HG02885 (cell line): ENCODE data around the gene RREB1.

ENCODE experiments used
- ATAC-seq: cut with Tn5 transposase; IDR thresholded peaks from one replicate; pipeline ENCODE4 v1.9.1; 2021; ENCODE audit warnings: mild to moderate bottlenecking; ENCODE audit not compliant: unreplicated experiment, poor library complexity

RREB1 gene

DNA sequence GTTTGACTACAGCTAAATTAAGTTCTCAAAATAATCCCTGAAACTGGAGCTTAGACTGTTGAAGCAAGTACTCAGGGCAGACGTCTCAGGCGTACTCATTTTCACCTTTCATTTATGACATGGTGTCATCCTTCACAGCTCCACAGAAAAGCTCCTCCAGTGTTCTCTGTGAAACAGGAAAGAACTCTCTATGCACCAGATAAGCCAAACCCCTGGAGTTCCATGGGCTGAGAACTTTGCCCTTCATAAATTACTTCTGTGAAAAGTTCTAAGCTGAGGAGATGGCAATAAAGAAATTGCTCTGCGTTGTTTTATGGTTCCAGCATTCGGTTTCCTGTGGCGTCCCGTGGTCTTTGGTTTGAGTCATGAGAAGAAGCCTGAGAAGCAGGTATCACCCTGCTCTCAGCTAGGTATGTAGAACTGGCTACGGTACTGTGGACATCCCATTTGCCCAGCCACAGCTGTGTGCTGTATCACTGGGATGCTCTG, 20.2 kb upstream of the RREB1 start:
- ATAC-seq, result peak; percentile 60

DNA sequence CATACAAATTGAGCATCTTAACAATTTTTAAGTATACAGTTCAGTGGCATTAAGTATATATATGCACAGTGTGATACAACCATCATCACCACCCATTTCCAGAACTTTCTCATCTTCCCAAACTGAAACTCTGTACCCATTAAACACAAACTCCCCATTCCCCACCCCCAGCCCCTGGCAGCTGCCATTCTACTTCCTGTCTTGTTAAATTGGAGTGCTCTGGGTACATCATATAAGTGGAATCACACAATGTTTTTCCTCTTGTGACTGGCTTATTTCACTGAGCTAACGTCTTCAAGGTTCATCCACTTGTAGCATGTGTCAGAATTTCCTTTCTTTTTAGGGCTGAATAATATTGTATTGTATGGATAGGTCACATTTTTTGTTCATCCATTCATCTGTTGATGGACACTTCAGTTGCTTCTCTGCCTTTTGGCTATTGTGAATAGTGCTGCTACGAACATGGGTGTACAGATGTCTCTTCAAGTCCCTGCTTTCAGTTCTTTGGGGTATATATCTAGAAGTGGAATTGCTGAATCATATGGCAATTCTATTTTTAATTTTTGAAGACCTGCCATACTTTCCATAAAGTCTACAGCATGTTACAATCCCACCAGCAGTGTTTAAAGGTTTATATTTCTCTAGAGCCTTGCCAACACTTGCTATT, 19.6 kb upstream of the RREB1 start:
- ATAC-seq, result no peak

DNA sequence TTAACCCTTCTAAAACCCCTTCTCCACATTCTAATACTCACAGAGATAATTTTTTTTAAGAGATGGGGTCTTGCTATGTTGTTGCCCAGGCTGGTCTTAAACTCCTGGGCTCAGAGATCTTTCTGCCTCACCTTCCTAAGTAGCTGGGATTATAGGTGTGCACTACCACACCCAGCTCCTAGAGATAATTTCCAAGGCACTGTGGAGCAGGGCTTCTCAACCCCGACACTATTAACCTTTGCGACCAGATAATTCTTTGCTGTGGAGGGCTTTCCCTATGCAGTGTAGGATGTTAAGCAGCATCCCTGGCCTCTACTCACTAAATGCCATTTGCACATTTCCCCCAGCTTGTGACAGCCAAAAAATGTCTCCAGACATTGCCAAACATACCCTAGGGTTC, 8.8 kb upstream of the RREB1 start:
- ATAC-seq, result no peak

DNA sequence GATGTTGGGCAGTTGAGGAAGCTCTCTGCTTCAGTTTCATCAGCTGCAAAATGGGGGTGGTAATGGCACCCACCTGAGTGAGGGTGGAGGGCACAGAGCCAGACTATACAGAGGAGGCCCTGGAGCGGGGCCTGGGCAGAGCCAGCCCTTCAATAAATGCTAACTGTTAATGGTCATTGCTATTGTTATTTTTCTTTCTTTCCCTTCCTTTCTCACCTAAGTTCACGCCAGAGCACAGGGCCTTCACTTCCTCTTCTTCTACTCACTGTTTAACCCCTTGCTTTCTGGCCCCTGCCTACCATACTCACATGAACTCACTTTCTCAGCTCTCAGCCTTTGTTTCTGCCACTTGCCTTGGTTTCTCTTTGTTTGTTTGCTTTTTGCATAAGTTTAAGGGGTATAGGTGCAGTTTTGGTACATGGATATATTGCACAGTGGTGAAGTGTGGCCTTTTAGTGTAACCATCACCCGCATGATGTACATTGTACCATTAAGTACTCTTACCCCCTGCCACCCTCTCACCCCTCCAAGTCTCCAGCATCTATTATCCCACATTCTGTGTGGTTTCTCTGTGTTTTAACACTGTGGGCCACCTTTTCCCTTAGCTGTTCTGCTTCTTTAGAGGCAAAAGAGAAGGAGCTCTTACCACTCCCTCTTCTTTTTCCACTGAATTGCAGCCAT, 7.5 kb upstream of the RREB1 start:
- ATAC-seq, result no peak

DNA sequence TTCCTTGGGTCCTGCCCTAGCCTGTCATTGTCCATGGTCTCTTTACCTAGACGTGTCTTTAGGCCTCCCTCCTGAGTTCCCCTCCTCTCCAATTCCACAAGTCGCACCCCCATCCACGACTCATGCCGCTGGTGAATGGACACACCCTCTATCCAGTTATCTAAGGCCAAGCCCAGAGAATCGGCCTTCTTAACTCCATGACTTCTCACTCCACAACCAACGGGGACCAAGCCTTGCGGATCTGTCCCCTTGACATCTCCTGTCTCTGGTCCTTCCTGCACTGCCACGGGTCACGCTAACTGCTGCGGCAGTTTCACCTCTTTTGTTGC, 7.0 kb upstream of the RREB1 start:
- ATAC-seq, result no peak

DNA sequence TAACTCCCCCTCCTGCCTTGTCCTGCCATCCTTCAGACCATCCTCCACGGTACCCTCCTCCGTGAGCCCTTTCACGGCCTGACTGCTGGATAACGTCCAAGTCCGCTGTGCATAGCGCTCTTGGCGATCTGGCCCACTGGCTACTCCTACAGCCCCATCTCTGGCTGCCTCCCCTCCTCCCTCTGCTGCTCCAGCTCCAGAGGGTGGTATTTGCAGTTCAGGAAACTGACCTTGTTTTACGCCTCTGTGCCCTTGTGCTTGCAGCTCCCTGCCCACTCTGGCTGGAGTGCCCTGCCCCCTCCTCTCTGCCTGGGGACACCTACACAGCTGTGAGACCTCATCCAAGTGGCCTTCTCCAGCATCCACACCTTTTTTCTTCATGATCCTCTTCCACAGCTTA, 6.5 kb upstream of the RREB1 start:
- ATAC-seq, result no peak

DNA sequence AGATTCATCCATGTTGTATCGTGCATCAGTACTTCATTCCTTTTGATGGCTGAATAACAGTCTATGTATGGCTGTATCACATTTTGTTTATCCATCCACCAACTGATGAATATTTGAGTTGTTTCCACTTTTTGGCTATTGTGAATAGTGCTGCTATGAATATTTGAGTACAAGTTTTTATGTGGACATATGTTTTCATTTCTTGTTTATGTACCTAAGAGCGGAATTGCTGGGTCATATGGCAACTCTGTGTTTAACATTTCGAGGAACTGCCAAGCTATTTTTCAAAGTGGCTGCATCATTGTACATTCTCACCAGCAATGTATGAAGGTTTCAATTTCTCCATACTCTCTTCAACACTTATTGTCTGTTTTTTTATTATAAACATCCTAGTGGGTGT, 3.0 kb upstream of the RREB1 start:
- ATAC-seq, result no peak

DNA sequence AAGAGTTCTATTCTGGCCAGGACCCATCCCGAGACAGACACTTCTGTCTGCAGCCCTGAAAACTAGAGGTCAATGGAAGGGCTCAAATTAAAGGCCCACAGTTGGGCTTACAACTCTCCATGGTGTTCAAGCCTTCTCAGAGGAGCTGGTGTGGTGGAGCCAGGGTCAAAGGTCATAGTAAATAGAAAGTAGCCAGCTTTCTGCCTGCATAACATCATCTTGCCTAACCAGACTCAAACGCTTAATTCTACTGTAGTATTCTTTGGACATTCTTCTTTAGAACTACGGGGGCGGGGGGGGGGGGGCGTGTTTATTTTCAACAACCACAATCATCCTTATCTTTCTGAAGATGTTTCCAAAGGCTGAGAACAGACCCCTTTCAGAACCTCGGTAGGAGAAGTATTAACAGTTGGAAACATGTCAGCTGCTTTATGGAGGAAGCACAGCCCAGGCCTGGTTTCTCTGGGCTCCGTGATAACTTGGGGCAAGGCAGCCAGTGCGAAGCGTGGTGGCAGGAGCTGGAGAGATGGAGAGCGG, 1.5 kb upstream of the RREB1 start:
- no peak for ATAC-seq

DNA sequence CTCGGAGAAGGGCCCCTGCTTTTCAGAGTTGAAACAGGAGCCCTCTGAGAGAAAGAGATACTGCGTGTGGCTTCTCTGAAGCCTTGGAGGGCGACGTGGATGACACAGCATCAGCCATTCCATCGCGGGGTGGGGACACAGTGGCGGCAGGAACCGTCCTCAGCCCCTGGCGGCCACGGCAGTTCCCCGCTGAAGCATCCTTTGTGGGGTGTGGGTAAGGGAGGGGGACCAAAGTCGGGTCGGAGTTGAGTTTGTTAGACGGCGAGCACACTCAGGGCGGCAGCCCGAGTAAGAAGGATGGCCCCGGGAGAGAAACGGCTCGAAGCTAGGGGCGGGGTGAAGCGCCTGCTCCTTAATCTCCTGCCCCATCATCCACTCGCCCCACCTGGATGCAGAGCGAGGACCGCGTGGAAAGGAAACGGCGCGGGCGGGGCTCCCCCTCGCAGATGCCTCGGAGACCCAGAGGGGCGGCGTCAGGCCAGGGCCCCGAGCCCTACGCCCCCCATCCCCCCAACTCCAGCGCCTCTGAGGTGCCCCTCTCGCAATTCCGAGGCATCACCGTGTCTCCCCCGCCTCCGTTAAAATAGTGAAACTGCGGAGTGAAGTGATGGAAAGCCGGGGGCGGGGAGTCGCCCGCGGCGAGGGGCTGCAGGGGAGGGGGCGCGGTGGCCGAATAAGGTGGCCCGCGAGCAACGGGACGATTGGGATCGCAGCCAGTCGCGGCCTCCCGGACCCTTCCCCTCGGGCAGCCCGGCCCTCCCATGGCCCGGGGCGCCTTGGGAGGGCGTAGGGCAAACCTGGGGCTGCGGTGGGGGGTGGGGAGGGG, 796 bp upstream of the RREB1 start:
- peak; percentile 32 for ATAC-seq

DNA sequence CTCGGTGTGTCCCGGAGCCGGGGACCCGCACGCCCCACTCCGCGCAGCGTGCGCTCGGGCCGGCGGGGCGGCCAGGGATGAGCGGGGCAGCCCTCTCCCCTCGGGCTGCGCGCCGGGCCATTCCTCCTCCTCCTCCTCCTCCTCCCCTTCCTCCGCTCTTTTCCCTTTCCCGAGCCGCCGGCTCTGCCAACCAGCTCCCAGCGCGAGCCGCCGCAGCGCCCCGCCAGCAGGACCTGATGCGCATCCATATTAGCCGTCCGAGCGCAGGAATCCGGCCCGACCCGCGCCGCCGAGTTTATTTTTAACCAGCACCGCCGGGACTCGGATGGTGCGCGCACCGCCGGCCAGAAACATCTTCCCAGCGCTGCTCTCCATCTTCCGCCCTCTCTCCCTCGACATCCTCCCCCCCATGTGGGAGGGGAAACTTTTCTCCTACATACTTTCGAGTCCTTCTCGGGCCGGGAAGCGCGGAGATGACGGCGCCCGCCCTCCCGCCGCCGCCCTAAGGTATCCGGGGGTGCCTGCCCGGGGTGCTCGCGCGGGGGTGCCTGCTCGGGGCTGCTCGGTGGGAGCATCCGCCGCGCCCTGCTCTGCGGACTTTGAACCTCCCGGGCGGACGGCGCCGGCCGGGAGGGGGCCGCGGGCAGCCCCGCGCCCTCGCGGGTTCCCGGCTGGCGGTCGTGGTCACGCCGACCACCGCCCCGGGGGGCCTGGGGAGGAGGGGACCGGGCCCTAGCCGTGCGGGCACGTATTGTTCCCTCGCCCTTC, 619 bp downstream of the RREB1 start:
- ATAC-seq, result no peak

DNA sequence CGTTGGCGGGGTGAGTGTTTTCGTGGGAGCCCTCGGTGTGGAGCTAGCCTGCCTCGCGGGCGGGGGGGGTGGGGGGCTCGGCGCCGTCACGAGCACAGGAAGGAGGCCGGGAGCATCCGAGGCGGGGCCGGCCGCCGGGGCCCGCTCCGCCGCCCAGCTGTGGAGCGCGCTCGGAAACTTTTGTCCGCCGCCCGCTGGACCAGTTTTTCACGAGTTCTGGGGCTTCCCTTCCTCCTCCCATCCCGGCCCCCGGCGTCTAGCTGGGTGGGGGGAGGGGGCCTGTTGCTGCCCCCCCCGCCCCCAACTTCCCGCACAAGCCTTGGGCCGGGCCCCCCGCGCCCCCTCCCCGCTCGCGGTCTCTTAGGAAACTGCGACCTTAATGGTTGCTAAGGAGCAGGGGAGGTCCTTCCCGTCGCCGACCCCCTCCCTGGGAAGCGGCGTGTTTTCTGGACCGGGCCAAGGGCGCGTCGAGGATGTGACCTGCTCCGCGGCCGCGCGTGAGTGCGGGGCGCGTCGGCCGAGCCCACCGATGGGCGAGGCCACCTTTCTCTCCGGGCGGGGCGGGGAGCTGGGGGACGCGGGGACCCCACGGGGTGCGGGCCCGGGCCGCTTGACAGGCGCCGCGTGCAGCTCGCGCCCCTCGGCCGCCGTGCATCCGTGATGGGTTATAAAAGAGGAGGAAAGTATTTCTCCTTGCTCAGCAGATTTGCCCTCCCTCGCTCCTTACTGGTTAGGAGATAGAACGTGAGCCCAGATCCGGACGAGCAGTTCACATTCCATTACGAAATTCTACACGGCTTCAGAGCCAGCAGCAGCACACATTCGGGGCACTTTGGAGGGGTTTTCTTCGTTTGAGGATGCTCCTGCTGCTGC, 1.4 kb downstream of the RREB1 start:
- ATAC-seq, result no peak

DNA sequence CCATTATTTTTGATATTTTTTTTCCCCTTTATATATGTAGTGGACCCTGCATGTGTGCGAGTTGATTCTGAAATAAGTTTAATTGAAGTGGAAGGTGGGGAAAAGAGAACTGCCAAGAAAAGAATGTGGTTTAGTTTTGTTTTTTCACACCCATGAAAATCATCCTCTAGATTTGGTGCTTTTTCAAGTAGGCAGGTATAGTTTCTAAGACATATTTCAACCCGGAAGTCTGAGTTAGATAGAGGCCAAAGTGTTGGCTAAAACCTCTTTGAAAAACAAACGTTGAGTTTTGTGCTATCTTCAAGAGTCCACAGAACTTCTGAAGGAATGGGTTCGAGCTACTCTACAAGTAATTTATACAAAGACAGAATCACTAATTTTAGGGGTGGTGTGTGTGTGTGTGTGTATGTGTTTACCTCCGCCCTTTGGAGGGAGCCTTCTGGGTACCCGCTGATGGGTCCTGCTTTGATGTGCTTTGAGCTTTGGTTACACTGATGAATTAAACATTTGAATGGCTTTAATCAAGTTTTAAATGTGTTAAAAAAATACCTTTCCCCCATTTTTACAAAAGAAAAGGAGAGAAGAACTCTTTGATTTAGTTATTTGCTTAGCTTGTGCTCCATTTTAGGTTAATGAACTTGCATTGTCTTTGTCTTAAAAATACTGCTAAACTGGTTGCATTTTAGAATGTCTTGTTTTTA, 2.5 kb downstream of the RREB1 start:
- no peak for ATAC-seq

DNA sequence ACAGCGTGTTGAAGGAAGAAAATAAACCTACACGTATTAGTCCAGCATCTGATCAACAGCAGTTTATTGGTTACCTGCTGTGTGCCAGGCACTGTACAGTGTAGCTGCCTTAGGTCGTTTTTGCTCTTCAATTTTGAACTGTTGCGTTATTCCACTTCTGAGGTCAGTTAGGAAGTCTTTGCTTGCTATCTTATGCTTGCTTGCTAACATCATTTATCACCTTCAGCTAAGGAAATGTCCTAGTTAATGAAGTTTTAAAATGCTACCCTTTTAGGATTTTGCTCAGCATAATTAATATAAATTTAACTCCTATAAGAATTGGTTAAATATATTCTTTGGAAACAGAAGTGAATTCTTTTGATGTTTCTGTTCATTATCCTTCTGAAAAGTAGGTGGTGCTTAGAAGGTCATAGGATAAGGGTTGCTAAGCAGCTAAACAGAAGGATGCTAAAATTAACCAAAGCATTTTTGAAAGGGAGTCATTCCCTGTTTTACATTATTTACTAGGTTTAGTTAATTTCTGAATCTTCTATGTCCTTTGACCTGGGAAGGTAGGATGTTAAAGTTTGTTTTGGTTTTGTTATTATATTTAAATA, 3.4 kb downstream of the RREB1 start:
- no peak for ATAC-seq

DNA sequence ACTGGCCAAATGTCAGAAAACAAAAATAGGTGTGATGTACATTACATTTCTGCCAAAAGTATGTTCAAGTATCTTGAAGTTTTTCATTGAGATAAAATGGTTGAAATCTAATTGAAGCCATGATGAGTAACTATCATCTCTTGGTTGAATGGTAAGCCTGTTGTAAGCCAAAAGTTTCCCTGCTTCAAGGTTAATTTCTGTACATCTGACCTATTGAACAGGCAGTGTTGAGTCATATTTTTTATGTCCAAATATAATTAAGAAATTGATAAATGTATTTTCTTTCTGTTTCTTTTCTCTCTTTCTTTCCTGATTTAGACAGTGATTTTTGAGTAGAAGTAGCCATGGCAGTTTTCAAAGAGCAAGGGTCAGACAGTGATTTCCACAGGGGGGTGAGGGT, 4.4 kb downstream of the RREB1 start:
- no peak for ATAC-seq

DNA sequence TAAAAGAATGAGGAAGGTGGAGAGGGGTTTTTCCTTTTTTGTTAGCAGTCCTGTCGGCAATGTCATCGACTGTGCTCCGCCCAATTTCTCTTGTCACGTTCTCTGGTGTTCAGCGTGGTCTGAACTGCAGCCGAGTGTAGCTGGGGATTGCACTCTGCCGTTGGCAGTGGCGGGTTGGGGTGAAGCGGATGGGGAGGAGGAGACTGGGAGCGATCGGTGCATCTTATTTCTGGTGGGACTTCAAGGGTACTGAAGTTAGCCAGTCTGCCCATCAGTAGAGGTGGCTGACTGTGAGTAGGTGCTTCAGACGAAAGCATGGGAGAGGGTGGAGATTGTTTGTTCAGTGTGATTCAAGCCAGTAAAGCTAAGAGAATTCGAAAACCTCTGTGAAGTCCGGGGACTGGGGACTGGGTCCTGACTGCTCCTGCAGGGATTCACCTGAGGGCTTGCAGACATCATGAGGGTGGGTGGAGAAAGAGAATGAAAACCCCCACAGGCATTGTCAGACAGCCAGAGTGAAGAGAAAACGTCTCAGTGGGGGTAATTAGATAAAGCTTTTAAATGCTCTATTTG, 5.1 kb downstream of the RREB1 start:
- peak; percentile 39 for ATAC-seq

DNA sequence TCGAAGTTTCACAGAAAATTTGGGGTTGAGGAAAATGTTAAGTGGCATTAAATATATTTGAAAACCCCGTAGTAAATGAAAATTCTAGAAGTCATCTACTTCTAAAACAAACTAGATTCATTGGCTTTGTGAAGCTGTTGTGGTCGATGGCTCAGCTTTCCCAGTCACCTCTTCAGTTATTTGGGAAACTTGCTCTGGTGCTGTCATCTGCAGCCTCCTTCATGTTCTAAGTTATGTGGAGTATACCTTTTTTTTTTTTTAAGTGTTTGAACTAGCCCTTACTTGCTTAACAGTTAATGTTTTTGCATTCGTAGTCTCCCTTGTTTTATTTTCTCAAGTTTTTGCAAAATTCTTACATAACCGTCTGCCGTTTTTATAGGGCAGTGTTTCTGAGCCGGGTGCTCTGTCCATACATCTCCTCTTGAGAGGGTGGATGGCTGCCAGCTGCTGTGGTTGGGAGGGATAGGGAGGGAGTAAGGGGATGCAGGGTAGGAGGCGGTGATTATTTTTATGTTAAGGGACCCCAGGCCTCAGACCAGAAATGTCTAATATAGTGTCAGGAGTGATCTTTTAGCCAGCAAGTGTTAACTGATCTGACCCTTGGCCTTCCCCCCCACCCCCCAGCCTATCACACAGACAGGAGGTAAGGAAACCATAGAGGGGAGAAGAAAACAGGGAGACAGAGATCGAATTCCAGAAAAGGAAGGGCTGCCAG, 7.1 kb downstream of the RREB1 start:
- no peak for ATAC-seq

DNA sequence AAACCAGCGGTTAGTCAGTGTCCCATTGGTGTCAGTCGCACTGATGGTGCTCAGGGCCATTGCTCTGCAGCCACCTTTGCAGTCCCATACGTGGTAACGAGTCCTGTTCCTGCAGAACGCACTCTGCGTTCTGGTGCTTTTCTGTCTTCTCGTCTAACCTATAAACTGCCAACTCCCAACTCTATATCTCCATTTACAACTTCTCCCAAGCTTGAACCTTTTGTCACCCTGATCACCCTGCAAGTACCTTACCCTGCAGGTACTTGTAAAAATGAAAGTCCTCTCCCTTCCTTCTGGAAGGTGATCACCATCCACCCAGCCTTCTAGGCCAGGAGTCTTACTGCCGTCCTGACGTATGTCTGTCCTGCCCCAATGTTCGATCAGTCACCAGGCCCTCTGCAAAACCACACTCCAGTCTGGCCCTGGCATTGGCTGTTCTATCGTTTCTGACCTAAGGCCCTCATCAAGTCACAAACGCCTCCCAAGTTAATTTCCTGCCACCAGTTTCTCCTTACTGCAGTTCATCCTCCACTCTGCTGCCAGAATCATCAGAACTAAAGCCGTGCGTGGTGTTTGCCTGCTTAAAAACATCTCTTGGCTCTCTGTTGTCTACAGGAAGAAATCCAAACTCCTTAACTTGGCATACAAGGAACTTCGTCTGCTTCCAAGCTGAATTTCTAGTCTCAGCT, 7.9 kb downstream of the RREB1 start:
- no peak for ATAC-seq
